ENCODE data around the gene MXI1.
"Not testable (repeated sequence)": the region's sequence is repeated elsewhere in the genome, so short reads cannot be mapped to it uniquely, and the experiment has no call there.

MXI1 gene

GRCh38 chr10:110241841-110242240 lies 34.4 kb downstream of the MXI1 start:
- no peaks in the 10 kb centered on the region for H3K79me2 ChIP-seq (ENCODE audit: control insufficient read depth, insufficient read depth, low read length, unreplicated experiment)
- H3K4me1 ChIP-seq (ENCODE audit: control insufficient read depth, insufficient read depth, low read length, unreplicated experiment): peaks cover 19% of the 10 kb centered on the region
- peaks cover 8% of the 10 kb centered on the region for H3K36me3 ChIP-seq (ENCODE audit: insufficient read depth, low read length)
- H2AFZ ChIP-seq (ENCODE audit: low read length, unreplicated experiment): no peak overlapping the region
- no peak overlapping the region for H3K27ac ChIP-seq (ENCODE audit: low read depth, low read length)
- H3K4me3 ChIP-seq (ENCODE audit: low read depth, low read length): peak overlapping the region; percentile 44
- no peaks in the 10 kb centered on the region for H3K27me3 ChIP-seq (ENCODE audit: insufficient read depth, low read length)

DNA sequence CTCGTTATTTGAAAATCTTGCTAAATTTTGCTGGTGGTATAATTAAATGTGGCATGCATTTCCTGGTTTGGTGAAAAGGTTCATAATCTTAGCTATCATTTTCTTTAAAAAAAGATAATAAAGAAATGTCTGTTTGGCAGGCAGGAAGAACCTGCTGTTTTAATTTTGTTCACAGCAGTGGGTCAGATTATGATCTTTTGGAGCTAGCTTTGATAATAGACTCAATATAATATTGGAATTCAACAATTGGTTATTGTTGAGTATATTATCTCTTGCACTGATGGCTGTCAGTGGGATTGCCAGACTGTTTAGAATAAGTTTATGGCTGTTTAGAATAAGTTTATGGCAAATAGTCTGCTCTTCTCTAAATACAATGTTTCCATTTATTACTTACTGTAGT lies 35.1 kb downstream of the MXI1 start:
- peaks cover 6% of the 10 kb centered on the region for H3K36me3 ChIP-seq (ENCODE audit: insufficient read depth, low read length)
- no peak overlapping the region for H2AFZ ChIP-seq (ENCODE audit: low read length, unreplicated experiment)
- no peak overlapping the region for H3K27ac ChIP-seq (ENCODE audit: low read depth, low read length)
- no peaks in the 10 kb centered on the region for H3K27me3 ChIP-seq (ENCODE audit: insufficient read depth, low read length)
- peaks cover 19% of the 10 kb centered on the region for H3K4me1 ChIP-seq (ENCODE audit: control insufficient read depth, insufficient read depth, low read length, unreplicated experiment)
- H3K79me2 ChIP-seq (ENCODE audit: control insufficient read depth, insufficient read depth, low read length, unreplicated experiment): no peaks in the 10 kb centered on the region
- H3K4me3 ChIP-seq (ENCODE audit: low read depth, low read length): no peak overlapping the region

DNA sequence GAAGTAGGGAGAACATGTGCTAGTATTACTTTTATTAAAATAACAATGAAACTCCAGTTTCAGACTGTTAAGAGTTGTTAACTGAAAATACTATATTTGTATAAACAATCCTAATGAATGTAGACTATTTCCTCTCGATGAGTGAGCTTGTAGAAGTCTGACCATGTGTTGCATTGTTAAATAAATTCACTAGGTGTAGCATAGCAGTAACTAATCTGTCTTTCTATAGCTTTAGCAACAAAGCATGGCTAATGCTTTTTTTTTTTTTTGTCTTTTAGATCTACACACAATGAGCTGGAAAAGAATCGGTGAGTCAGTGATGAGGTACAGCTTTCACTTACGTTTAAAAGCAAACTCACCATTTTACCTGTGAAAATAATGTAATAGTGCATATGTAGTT lies 37.1 kb downstream of the MXI1 start:
- Histone ChIP-seq H3K36me3 (ENCODE audit: insufficient read depth, low read length) (no peaks in the 10 kb centered on the region), H2AFZ (ENCODE audit: low read length, unreplicated experiment) (no peak overlapping the region), H3K4me3 (ENCODE audit: low read depth, low read length) (no peak overlapping the region), H3K27ac (ENCODE audit: low read depth, low read length) (no peak overlapping the region), H3K27me3 (ENCODE audit: insufficient read depth, low read length) (no peaks in the 10 kb centered on the region), H3K79me2 (ENCODE audit: control insufficient read depth, insufficient read depth, low read length, unreplicated experiment) (no peaks in the 10 kb centered on the region), H3K4me1 (ENCODE audit: control insufficient read depth, insufficient read depth, low read length, unreplicated experiment) (peaks cover 19% of the 10 kb centered on the region)

DNA sequence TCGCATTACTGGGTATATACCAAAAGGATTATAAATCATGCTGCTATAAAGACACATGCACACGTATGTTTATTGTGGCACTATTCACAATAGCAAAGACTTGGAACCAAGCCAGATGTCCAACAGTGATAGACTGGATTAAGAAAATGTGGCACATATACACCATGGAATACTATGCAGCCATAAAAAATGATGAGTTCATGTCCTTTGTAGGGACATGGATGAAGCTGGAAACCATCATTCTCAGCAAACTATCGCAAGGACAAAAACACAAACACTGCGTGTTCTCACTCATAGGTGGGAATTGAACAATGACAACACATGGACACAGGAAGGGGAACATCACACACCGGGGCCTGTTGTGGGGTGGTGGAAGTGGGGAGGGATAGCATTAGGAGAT lies 40.4 kb downstream of the MXI1 start:
- not testable (repeated sequence) for H3K79me2 ChIP-seq (ENCODE audit: control insufficient read depth, insufficient read depth, low read length, unreplicated experiment); H3K36me3 ChIP-seq (ENCODE audit: insufficient read depth, low read length); H3K4me1 ChIP-seq (ENCODE audit: control insufficient read depth, insufficient read depth, low read length, unreplicated experiment); H3K27ac ChIP-seq (ENCODE audit: low read depth, low read length); H3K27me3 ChIP-seq (ENCODE audit: insufficient read depth, low read length); H2AFZ ChIP-seq (ENCODE audit: low read length, unreplicated experiment); H3K4me3 ChIP-seq (ENCODE audit: low read depth, low read length)

DNA sequence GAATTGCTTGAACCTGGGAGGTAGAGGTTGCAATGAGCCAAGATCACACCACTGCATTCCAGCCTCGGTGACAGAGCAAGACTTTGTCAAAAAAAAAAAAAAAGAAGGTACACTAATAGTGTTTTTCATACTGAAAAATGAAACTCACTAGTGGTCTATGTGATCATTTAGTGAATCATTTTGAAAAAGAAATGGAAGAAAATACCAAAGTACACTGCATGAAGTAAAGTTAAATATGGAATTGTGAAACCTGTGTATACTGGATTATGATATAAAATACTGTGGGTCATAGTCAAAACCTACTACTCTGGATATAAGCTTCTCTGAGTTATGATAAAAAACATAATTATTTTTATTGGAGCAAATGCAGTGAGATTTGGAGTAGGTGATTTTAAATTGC lies 42.1 kb downstream of the MXI1 start:
- not testable (repeated sequence) for H3K4me3 ChIP-seq (ENCODE audit: low read depth, low read length); H2AFZ ChIP-seq (ENCODE audit: low read length, unreplicated experiment); H3K79me2 ChIP-seq (ENCODE audit: control insufficient read depth, insufficient read depth, low read length, unreplicated experiment); H3K4me1 ChIP-seq (ENCODE audit: control insufficient read depth, insufficient read depth, low read length, unreplicated experiment); H3K27ac ChIP-seq (ENCODE audit: low read depth, low read length); H3K36me3 ChIP-seq (ENCODE audit: insufficient read depth, low read length); H3K27me3 ChIP-seq (ENCODE audit: insufficient read depth, low read length)

- not testable (repeated sequence) for H3K79me2 ChIP-seq (ENCODE audit: control insufficient read depth, insufficient read depth, low read length, unreplicated experiment); H3K4me1 ChIP-seq (ENCODE audit: control insufficient read depth, insufficient read depth, low read length, unreplicated experiment); H3K27ac ChIP-seq (ENCODE audit: low read depth, low read length); H2AFZ ChIP-seq (ENCODE audit: low read length, unreplicated experiment); H3K4me3 ChIP-seq (ENCODE audit: low read depth, low read length); H3K27me3 ChIP-seq (ENCODE audit: insufficient read depth, low read length); H3K36me3 ChIP-seq (ENCODE audit: insufficient read depth, low read length)
Observed at GRCh38 chr10:110251392-110251791, 44.0 kb downstream of the MXI1 start.

DNA sequence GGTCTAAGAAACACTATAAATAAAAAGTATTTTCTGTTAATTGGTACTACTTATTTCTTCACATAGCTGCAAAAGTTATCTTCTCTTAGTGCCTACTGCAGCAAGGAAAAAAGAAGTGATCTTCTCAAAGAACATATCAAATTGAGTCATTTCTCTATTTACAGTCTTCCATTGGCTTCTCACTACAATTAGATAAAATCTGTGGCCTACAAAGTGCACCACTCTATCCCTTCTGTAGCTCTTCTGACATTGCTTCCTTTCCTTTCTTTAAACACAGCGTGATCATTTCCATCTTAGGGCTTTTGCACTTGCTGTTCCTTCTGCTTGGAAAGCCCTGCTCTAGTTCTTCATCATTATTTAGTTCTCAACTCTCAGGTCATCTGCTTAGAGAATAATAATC lies 44.7 kb downstream of the MXI1 start:
- Histone ChIP-seq H3K79me2 (ENCODE audit: control insufficient read depth, insufficient read depth, low read length, unreplicated experiment) (no peaks in the 10 kb centered on the region), H3K27me3 (ENCODE audit: insufficient read depth, low read length) (no peaks in the 10 kb centered on the region), H3K4me1 (ENCODE audit: control insufficient read depth, insufficient read depth, low read length, unreplicated experiment) (no peaks in the 10 kb centered on the region), H3K27ac (ENCODE audit: low read depth, low read length) (no peak overlapping the region), H3K4me3 (ENCODE audit: low read depth, low read length) (no peak overlapping the region), H2AFZ (ENCODE audit: low read length, unreplicated experiment) (no peak overlapping the region), H3K36me3 (ENCODE audit: insufficient read depth, low read length) (peaks cover 4% of the 10 kb centered on the region; the same call in 1 of the 2 replicates)

DNA sequence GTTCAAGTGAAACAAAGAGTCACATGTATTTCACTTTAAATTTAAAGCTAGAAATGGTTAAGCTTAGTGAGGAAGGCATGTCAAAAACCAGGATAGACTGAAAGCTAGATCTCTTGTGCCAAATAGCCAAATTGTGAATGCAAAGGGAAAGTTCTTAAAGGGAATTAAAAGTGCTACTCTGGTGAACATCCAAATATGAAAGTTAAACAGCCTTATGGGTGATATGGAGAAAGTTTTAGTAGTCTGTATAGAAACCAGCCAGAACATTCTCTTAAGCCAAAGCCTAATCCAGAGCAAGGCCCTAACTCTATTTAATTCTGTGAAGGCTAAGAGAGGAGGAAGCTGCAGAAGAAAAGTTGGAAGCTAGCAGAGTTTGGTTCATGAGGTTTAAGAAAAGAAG lies 47.1 kb downstream of the MXI1 start:
- Histone ChIP-seq H3K79me2 (ENCODE audit: control insufficient read depth, insufficient read depth, low read length, unreplicated experiment) (no peaks in the 10 kb centered on the region), H3K27me3 (ENCODE audit: insufficient read depth, low read length) (no peaks in the 10 kb centered on the region), H3K4me3 (ENCODE audit: low read depth, low read length) (no peak overlapping the region), H2AFZ (ENCODE audit: low read length, unreplicated experiment) (no peak overlapping the region), H3K4me1 (ENCODE audit: control insufficient read depth, insufficient read depth, low read length, unreplicated experiment) (no peaks in the 10 kb centered on the region), H3K27ac (ENCODE audit: low read depth, low read length) (no peak overlapping the region), H3K36me3 (ENCODE audit: insufficient read depth, low read length) (peaks cover 4% of the 10 kb centered on the region; the same call in 1 of the 2 replicates)

DNA sequence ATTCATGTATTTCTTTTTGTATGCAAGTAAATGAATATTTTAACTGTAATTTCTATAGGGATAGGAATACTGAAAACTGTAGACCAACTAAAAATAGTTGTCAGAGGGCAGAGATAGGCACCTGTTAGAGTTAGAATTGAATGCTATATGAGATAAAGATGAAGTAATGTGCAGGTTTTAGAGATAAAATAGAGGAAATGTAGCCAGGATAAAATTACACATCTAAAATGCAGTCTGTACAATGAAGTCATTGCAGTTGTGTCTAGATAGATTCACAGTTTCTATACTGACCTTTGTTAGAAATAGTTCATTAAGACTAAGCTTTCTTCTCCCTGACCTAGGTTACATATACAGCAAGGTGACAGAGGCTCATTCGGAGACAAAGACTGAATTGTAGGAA lies 51.1 kb downstream of the MXI1 start:
- Histone ChIP-seq H2AFZ (ENCODE audit: low read length, unreplicated experiment) (no peak overlapping the region), H3K4me3 (ENCODE audit: low read depth, low read length) (no peak overlapping the region)

DNA sequence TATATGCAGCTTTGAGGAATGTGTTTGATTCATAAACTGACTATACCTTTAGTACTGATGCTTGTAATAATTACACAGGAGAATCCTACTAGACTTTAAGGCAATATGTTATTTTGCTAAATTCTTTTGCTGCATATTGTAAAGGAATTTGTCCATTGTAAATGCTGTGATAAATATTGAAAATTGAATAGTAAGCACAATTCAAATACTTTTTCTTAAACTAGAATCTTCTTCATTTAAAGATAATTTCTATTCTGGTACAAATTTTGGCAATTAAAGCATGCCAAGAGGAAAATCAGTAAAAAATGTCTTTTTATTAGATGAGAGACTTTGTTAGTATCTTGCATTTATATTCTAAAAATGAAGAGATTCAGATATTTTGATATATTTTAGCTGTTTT lies 51.9 kb downstream of the MXI1 start:
- Histone ChIP-seq H2AFZ (ENCODE audit: low read length, unreplicated experiment) (no peak overlapping the region), H3K4me3 (ENCODE audit: low read depth, low read length) (no peak overlapping the region), H3K27me3 (ENCODE audit: insufficient read depth, low read length) (no peaks in the 10 kb centered on the region), H3K27ac (ENCODE audit: low read depth, low read length) (no peak overlapping the region), H3K4me1 (ENCODE audit: control insufficient read depth, insufficient read depth, low read length, unreplicated experiment) (peaks cover 23% of the 10 kb centered on the region), H3K79me2 (ENCODE audit: control insufficient read depth, insufficient read depth, low read length, unreplicated experiment) (no peaks in the 10 kb centered on the region), H3K36me3 (ENCODE audit: insufficient read depth, low read length) (peaks cover 4% of the 10 kb centered on the region; the same call in 1 of the 2 replicates)

More for the DNA sequence above, 51.1 kb downstream of the MXI1 start:
- H3K27me3 ChIP-seq (ENCODE audit: insufficient read depth, low read length): no peaks in the 10 kb centered on the region
- H3K4me1 ChIP-seq (ENCODE audit: control insufficient read depth, insufficient read depth, low read length, unreplicated experiment): peaks cover 19% of the 10 kb centered on the region
- no peaks in the 10 kb centered on the region for H3K79me2 ChIP-seq (ENCODE audit: control insufficient read depth, insufficient read depth, low read length, unreplicated experiment)
- H3K27ac ChIP-seq (ENCODE audit: low read depth, low read length): no peak overlapping the region
- peaks cover 4% of the 10 kb centered on the region; the same call in 1 of the 2 replicates for H3K36me3 ChIP-seq (ENCODE audit: insufficient read depth, low read length)

DNA sequence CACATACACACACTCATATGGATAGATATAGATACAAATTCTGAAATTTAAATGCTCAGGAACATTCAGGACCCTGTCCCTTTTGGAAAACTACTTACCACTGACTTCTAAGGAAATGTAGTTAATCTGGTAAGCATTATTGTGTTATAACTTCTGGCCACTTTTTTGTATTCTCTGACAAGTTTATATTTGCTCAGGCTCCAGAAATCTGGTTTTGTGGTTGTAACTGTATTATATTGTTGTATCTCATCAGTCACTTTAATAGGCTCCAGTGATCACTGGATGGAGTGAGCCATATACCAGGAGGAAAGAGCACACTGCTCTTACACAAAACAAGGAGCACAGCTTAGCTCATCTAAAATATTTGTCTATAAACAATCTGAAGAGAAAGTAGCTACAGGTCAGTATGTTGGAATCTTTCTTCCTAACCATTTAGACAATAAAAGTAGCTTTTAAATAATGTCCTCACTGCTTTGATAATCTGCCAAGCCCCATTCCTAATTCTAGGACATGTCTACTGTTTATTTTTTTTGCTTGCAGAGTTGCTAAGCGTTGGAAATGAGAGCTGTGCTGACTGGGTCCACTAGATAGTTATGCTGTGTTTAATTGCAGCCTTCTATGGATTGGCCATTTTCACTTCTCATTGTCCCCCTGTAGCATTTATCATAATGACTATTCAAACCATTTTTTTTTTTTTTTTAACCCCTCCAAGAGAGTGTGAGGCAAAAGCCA lies 53.5 kb downstream of the MXI1 start:
- Histone ChIP-seq H3K4me1 (ENCODE audit: control insufficient read depth, insufficient read depth, low read length, unreplicated experiment) (peaks cover 23% of the 10 kb centered on the region), H3K4me3 (ENCODE audit: low read depth, low read length) (no peak overlapping the region), H3K36me3 (ENCODE audit: insufficient read depth, low read length) (0 out of 2 replicates have a peak, but pooled peaks cover under 1% of the 10 kb centered on the region), H2AFZ (ENCODE audit: low read length, unreplicated experiment) (no peak overlapping the region), H3K79me2 (ENCODE audit: control insufficient read depth, insufficient read depth, low read length, unreplicated experiment) (no peaks in the 10 kb centered on the region), H3K27ac (ENCODE audit: low read depth, low read length) (no peak overlapping the region), H3K27me3 (ENCODE audit: insufficient read depth, low read length) (no peaks in the 10 kb centered on the region)
